Measurements from ENCODE around the gene HDDC3. TPM values are rescaled to one million over a fixed set of nuclear protein-coding genes. Genes with fewer than 3 reads are reported as not detected.
"Not testable (repeated sequence)": the region's sequence is repeated elsewhere in the genome, so short reads cannot be mapped to it uniquely, and the experiment has no call there.

The HDDC3 gene
- total RNA-seq, 2 experiments from 2014 or later: 22.9 to 26.2 TPM

DNA sequence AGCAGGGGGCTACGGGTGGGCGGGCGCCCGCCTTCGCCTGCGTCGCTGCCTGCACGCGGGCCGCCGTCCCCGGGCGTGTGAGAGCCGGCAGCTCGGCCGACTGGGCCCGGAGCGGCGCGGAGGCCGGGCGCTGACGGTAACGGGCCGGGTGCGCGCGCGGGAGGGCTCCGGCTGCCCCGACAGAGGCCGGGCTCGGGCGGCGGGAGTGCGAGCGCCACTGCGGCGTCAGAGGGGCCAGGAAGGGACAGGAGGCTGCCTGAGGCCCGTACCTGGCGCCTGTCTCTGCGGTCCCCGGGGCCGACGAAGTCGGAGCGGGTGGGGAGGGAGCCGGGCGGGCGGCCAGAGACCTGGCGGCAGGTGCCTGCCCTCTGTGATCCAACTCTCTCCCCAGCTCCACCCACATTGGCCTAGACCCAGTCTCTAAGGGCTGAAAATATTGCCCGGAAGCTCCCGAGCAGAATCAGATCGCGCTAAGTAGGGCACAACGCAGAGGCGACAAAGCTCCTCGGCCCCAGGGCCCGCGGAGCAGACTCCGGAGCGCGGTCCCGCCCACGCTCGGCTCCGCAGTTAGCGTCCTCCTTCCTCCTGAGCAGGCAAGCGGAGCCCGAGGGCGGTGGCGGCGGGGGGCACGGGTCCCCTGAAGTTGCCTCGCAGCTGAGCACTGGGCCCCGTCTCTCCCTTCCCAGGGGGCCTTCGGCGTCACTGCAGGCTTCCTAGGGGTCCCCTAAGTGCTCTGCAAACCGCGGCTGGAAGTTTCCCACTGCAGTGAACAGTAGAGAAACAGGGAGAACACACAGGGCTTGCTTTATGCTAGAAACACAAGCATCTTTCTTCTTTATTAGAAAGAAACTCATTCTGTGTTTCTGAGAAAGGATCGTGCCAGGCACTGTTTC lies 29.3 kb downstream of the HDDC3 start, which contains the start of gene MAN2A2:
Gene MAN2A2 (plus strand): TSS at position 463 of the 893 bp plus-strand sequence. CDS start 906 bp downstream, outside the sequence.
- no peaks in the 10 kb centered on the region for H3K27me3 Mint-ChIP-seq
- peak; percentile 71 for DNase-seq
- ChIA-PET POLR2A (interaction anchor here (0.6 to 1.1 kb wide), 5 partner anchors 19 to 379 kb away, joined by 3 to 6 read pairs (median 4); partner anchors contain the start of gene RCCD1), CTCF (interaction anchor here (0.7 to 6.3 kb wide), 16 partner anchors 8 to 479 kb away, joined by 3 to 63 read pairs (median 4); partner anchors contain the start of genes BLM, FES, HDDC3 and UNC45A)
- H3K9me3 Mint-ChIP-seq: no peaks in the 10 kb centered on the region
- peaks cover 24% of the 10 kb centered on the region for H3K4me1 Mint-ChIP-seq
- peaks cover 27% of the 10 kb centered on the region for H3K36me3 Mint-ChIP-seq (ENCODE audit: low read depth)
- H3K4me3 Mint-ChIP-seq: peak within 1 kb of the TSS; percentile 85
- peak within 1 kb of the TSS; percentile 94 for H3K27ac Mint-ChIP-seq

DNA sequence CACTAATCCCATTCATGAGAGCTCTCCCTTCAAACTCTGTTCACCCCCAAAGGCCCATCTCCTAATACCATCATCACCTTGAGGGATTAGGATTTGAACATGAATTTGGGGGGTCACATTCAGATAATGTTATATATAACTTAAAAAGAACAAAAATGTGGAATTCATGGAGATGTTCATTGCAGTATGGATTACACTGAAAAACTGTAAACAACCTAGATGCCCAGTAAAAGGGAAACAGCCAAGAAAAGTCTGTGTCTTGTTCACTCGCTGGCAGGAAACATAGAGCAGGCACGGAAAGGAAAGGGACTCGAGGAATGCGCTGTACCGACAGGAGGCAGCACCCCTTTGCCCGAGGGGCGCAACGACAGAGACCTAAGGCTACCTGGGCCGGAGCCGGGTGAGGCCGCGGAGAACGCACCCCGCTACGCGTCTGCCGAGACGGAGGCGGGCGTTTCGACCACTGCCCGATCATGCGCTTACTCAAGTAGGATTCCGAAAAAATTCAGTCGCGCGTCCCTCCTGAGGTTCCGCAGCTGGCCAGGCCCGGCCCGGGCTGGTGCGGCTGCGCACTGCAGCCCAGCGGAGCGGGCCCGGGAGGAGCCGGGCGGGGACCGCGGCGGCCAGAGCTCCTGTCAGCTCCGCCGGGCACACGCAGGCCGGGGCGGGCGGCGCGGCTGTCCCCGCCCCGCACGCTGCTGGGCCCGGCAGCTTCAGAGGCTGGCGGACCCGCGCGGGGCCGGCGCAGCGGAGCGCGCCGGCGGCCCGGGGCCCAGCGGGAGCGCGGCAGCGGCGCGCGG lies 30.1 kb downstream of the HDDC3 start:
- Mint-ChIP-seq H3K36me3 (ENCODE audit: low read depth) (peaks cover 19% of the 10 kb centered on the region), H3K4me1 (peaks cover 24% of the 10 kb centered on the region), H3K27ac (peak overlapping the region; percentile 94), H3K27me3 (no peaks in the 10 kb centered on the region), H3K4me3 (peak overlapping the region; percentile 85), H3K9me3 (no peaks in the 10 kb centered on the region)
- CTCF ChIA-PET: interaction anchor here (0.8 to 6.3 kb wide), 12 partner anchors 8 to 609 kb away, joined by 3 to 63 read pairs (median 4); partner anchors contain the start of genes FES, HDDC3 and UNC45A
- POLR2A ChIA-PET: interaction anchor here (0.6 to 1.1 kb wide), 2 partner anchors 28 to 29 kb away, joined by 3 to 4 read pairs; no protein-coding TSS in a partner anchor
- DNase-seq: peak; percentile 77

DNA sequence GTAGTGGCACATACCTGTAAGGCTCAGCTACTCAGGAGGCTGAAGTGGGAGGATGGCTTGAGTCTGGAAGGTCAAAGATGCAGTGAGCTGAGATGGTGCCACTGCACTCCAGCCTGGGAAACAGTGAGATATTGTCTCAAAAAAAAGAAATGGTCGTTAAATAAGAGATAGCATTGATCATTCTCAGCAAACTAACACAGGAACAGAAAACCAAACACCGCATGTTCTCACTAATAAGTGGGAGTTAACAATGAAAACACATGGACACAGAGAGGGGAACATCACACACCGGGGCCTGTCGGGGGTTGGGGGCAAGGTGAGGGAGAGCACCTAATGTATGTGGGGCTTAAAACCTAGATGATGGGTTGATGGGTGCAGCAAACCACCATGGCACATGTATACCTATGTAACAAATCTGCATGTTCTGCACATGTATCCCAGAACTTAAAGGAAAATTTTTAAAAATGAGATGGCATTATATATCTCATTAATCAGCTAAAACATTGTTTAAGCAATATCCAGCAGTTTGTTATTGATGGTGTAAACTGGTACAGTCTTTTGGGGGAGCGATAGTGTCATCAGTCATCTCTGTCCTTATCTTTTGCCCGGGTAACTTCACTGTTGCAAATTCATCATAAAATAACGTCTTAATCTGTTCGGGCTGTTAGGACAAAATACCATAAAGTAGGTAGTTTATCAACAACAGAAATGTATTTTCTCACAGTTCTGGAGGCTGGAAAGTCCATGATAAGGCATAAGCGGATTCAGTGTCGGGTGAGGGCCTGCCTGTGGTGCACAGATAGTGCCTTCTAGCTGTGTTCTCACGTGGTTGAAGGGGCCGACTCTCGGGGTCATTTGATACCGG lies 30.9 kb downstream of the HDDC3 start:
- ChIA-PET CTCF (interaction anchor here (0.8 to 6.3 kb wide), 6 partner anchors 16 to 608 kb away, joined by 3 to 63 read pairs (median 5); partner anchors contain the start of genes FES, HDDC3 and UNC45A), POLR2A (no interaction called here)
- peak overlapping the region; percentile 85 for H3K4me3 Mint-ChIP-seq
- no peak for DNase-seq
- H3K9me3 Mint-ChIP-seq: no peaks in the 10 kb centered on the region
- peak overlapping the region; percentile 94 for H3K27ac Mint-ChIP-seq
- peaks cover 16% of the 10 kb centered on the region for H3K36me3 Mint-ChIP-seq (ENCODE audit: low read depth)
- no peaks in the 10 kb centered on the region for H3K27me3 Mint-ChIP-seq
- H3K4me1 Mint-ChIP-seq: peaks cover 24% of the 10 kb centered on the region

DNA sequence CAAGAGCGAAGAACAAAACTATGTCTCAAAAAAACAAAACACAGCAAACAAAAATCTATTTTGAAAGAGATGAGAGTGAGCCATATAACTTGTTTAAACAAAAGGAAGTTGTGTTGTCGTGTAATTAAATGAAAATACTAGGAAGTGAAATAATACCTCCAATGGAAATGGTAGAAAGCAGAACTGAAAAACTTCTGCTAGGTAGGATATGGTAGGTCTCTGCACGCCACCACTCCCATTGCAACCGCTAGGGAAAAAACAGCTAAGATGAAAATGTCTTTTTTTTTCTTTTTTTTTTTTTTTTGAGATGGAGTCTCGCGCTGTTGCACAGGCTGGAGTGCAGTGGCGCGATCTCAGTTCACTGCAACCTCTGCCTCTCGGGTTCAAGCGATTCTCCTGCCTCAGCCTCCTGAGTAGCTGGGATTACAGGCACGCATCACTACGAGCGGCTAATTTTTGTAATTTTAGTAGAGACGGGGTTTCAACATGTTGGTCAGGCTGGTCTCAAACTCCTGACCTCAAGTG lies 35.2 kb downstream of the HDDC3 start:
- DNase-seq; H3K27ac Mint-ChIP-seq; H3K9me3 Mint-ChIP-seq; H3K4me3 Mint-ChIP-seq; POLR2A ChIA-PET; H3K27me3 Mint-ChIP-seq; H3K36me3 Mint-ChIP-seq (ENCODE audit: low read depth): not testable (repeated sequence)
- peaks cover 12% of the 10 kb centered on the region for H3K4me1 Mint-ChIP-seq
- CTCF ChIA-PET: interaction anchor here (1.3 to 3.4 kb wide), 3 partner anchors 11 to 180 kb away, joined by 4 to 22 read pairs (median 16); partner anchors contain the start of genes BLM and HDDC3

DNA sequence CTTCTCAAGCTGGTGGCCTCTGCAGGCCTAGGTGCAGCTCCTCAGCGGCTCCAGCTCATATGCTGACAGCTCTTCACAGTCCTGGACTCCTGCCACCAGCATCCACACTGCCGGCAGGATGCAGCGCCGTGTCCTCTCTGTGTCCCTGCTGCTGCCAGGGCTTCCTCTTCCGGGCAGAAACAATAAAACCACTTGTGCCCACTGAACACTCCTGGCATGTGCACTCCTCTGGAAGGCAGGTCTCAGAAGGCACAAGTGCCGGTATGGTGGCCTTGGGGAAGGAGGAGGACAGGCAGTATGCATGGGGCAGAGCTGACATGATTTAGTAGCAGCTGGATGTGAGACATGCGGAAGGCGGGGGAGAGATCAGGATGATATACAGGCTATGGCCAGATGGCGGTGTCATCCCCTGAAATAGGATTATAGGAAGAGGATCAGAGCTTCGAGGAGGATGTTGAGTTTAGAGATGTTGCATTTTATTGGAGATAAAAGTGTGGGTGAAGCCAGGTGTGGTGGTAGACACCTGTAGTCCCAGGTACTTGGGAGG lies 36.7 kb downstream of the HDDC3 start:
- ChIA-PET CTCF (interaction anchor here (0.6 to 3.4 kb wide), 5 partner anchors 9 to 230 kb away, joined by 3 to 22 read pairs (median 4); partner anchors contain the start of gene HDDC3), POLR2A (no interaction called here)
- Mint-ChIP-seq H3K4me3 (no peak overlapping the region), H3K27ac (no peak overlapping the region), H3K4me1 (no peaks in the 10 kb centered on the region), H3K9me3 (no peaks in the 10 kb centered on the region), H3K27me3 (no peaks in the 10 kb centered on the region), H3K36me3 (ENCODE audit: low read depth) (peaks cover 6% of the 10 kb centered on the region)
- DNase-seq: no peak

DNA sequence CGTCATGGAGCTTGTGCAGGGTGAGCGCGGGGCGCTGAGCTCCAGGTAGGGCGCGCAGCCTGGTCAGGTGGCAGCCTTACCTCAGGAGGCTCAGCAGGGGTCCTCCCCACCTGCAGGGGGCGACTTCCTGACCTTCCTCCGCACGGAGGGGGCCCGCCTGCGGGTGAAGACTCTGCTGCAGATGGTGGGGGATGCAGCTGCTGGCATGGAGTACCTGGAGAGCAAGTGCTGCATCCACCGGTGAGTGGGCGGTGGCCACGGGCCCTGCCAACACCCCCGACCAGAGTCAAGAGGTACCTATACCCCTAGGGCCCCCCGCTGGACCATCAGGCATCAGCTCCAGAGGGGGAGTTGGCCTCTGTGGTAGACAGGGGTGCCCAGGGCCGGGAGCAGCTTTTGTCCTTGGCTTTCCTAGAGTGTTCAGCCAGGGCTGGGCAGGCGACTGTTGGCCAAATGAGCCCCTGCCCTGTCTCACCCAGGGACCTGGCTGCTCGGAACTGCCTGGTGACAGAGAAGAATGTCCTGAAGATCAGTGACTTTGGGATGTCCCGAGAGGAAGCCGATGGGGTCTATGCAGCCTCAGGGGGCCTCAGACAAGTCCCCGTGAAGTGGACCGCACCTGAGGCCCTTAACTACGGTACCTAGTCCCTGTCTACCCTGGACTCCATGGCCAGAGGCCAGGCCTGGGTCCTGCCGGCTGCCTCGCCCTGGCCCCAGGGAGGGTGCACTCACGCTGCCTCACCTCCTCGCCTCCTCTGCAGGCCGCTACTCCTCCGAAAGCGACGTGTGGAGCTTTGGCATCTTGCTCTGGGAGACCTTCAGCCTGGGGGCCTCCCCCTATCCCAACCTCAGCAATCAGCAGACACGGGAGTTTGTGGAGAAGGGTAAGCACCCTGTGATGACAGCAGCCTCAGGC lies 38.9 kb downstream of the HDDC3 start:
- no peak overlapping the region for H3K4me3 Mint-ChIP-seq
- DNase-seq: no peak
- POLR2A ChIA-PET: no interaction called here

DNA sequence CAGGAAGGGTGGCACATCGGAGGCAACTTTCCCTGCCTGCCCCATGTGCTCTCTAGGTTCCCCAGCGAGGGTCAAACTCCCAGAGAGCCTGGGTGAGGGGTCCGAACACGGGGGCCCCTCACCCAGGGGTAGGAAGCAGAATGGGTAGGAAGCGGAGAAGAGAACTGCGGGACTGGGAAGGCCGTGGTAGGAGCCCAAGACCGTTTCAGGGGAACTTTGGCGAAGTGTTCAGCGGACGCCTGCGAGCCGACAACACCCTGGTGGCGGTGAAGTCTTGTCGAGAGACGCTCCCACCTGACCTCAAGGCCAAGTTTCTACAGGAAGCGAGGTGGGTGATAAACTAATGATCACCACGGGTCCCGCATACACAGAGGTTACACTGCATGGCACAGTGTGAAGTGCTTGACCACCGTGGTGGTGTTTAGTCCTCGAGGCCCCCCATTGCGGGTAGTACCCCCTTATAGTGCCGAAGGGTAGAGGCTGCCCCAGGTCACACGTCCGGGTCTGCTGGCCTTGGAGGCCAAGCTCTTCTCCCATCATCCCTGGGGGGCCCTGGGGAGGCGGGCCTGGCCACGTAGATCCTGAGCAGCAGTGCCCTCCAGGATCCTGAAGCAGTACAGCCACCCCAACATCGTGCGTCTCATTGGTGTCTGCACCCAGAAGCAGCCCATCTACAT lies 39.7 kb downstream of the HDDC3 start:
- no peak for DNase-seq
- H3K27me3 Mint-ChIP-seq: no peaks in the 10 kb centered on the region
- peaks cover 2% of the 10 kb centered on the region for H3K4me1 Mint-ChIP-seq
- ChIA-PET CTCF (interaction anchor here (0.9 kb wide), 1 partner anchor 245 kb away, joined by 4 read pairs; no protein-coding TSS in a partner anchor), POLR2A (no interaction called here)
- H3K27ac Mint-ChIP-seq: no peak overlapping the region
- no peaks in the 10 kb centered on the region for H3K9me3 Mint-ChIP-seq
- no peak overlapping the region for H3K4me3 Mint-ChIP-seq
- H3K36me3 Mint-ChIP-seq (ENCODE audit: low read depth): peaks cover 6% of the 10 kb centered on the region

More for the DNA sequence above, 38.9 kb downstream of the HDDC3 start:
- Mint-ChIP-seq H3K4me1 (peaks cover 2% of the 10 kb centered on the region), H3K9me3 (no peaks in the 10 kb centered on the region), H3K36me3 (ENCODE audit: low read depth) (peaks cover 6% of the 10 kb centered on the region), H3K27me3 (no peaks in the 10 kb centered on the region), H3K27ac (no peak overlapping the region)
- CTCF ChIA-PET: interaction anchor here (0.9 to 3.4 kb wide), 3 partner anchors 7 to 246 kb away, joined by 4 to 22 read pairs (median 5); partner anchors contain the start of gene MAN2A2

DNA sequence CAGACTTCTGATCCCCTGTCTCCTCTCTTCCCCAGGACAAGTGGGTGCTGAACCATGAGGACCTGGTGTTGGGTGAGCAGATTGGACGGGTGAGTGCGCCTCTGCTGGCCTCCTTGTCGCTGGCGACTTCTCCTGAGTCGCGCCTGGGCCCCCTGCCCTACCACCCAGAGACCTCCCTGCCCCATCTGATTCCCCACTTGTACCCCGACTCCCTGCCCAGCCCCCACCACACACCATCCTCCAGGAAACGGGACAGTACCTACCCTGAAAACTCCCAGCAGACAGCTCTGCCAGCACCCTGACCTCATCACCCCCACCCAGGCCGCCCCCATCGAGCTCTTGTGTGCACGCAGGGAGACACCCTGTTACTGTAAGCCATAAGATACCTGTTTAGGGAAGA lies 40.3 kb downstream of the HDDC3 start:
- no peak overlapping the region for H3K27ac Mint-ChIP-seq
- no peak overlapping the region for H3K4me3 Mint-ChIP-seq
- ChIA-PET CTCF (no interaction called here), POLR2A (no interaction called here)
- DNase-seq: no peak
- peaks cover 2% of the 10 kb centered on the region for H3K4me1 Mint-ChIP-seq
- H3K27me3 Mint-ChIP-seq: no peaks in the 10 kb centered on the region
- no peaks in the 10 kb centered on the region for H3K9me3 Mint-ChIP-seq
- H3K36me3 Mint-ChIP-seq (ENCODE audit: low read depth): peaks cover 6% of the 10 kb centered on the region

DNA sequence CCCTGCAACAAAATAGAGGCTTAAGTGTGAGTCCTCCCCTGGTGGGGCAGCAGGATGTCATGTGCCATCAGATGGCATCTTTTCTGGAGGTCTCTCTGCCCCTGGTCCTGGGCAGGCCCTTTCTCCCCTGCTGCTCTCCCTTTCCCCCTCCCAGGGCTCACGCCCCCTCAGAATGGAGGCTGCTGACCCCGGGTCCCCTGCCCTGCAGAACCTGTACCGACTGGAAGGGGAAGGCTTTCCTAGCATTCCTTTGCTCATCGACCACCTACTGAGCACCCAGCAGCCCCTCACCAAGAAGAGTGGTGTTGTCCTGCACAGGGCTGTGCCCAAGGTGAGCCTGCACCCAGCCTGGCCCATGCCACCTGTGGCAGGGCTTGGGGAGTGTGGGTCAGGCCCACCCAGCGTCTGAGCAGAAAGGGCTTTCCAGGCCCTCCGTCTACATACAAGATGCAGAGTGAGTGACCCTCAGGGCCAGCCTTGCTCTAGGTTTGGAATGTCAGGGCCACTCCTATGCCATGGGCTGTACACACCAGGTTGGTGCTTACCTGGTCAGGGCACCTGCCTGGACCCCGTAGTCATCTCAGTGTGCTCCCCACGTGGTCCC lies 40.9 kb downstream of the HDDC3 start:
- no peak for DNase-seq
- Mint-ChIP-seq H3K4me3 (no peak overlapping the region), H3K27me3 (no peaks in the 10 kb centered on the region), H3K9me3 (no peaks in the 10 kb centered on the region), H3K27ac (no peak overlapping the region), H3K36me3 (ENCODE audit: low read depth) (peaks cover 6% of the 10 kb centered on the region), H3K4me1 (peaks cover 4% of the 10 kb centered on the region)
- ChIA-PET CTCF (no interaction called here), POLR2A (no interaction called here)

DNA sequence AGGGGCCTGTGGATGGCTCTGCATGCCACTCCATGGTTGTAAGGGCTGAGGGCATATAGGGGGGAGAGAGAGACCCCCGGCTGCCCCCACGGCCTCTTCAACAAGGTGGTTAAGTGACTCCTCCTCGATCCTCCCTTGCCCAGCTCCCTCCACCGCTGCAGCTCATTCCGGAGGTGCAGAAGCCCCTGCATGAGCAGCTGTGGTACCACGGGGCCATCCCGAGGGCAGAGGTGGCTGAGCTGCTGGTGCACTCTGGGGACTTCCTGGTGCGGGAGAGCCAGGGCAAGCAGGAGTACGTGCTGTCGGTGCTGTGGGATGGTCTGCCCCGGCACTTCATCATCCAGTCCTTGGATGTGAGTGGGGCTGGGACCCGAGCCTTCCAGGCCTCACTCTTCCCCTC lies 41.5 kb downstream of the HDDC3 start:
- H3K4me1 Mint-ChIP-seq: peaks cover 11% of the 10 kb centered on the region
- ChIA-PET CTCF (interaction anchor here (1.1 kb wide), 1 partner anchor 12 kb away, joined by 3 read pairs; the partner anchor contains the start of gene MAN2A2), POLR2A (no interaction called here)
- H3K27ac Mint-ChIP-seq: no peak overlapping the region
- no peaks in the 10 kb centered on the region for H3K9me3 Mint-ChIP-seq
- no peak for DNase-seq
- no peaks in the 10 kb centered on the region for H3K27me3 Mint-ChIP-seq
- H3K4me3 Mint-ChIP-seq: no peak overlapping the region
- peaks cover 6% of the 10 kb centered on the region for H3K36me3 Mint-ChIP-seq (ENCODE audit: low read depth)

Measured in activated CD4-positive, alpha-beta T cell treated with anti-CD3 and anti-CD28 coated beads, Interleukin-2, amount 10 ng/mL, durations not matched to agents 7 days and 5 days (primary cell).